ENCODE measurements around the gene SLC1A4. TPM values are rescaled to one million over a fixed set of nuclear protein-coding genes. Genes with fewer than 3 reads are reported as not detected.
"Not testable (repeated sequence)": the region's sequence is repeated elsewhere in the genome, so short reads cannot be mapped to it uniquely, and the experiment has no call there.

SLC1A4 gene
- total RNA-seq, 4 donors from 2014 or later: 7.2 to 14.4 (median 12.2) TPM

- Histone ChIP-seq H3K4me1 (no peaks in the 10 kb centered on the region), H3K9me3 (peaks cover 0 to 5% (median 0%) of the 10 kb centered on the region in 4 donors), H3K4me3 (no peak overlapping the region), H3K36me3 (no peaks in the 10 kb centered on the region), H3K27ac (no peak overlapping the region), H3K27me3 (no peaks in the 10 kb centered on the region)
- no peak for DNase-seq (ENCODE audit: low spot score in 2 of 2)
- 93 to 97% methylated on average over 2 of the region's 2 CpGs for WGBS, 2 donors
- TF ChIP-seq EP300 (IDR thresholded peaks at IDR 0.05) (no peak), CTCF (IDR thresholded peaks at IDR 0.05) (no peak), POLR2A (IDR thresholded peaks at IDR 0.05) (no peak)
Observed at GRCh38 chr2:64955467-64955866, 33.7 kb upstream of the SLC1A4 start.

- TF ChIP-seq EP300 (IDR thresholded peaks at IDR 0.05) (no peak), CTCF (IDR thresholded peaks at IDR 0.05) (no peak), POLR2A (IDR thresholded peaks at IDR 0.05) (no peak)
- no peaks in the 10 kb centered on the region for H3K36me3 ChIP-seq
- H3K4me3 ChIP-seq: no peak overlapping the region
- H3K27me3 ChIP-seq: no peaks in the 10 kb centered on the region
- DNase-seq (ENCODE audit: low spot score in 2 of 2): no peak
- 86 to 91% methylated on average over 9 of the region's 9 CpGs for WGBS, 2 donors
- H3K4me1 ChIP-seq: no peaks in the 10 kb centered on the region
- H3K9me3 ChIP-seq: peaks cover 0 to 5% (median 0%) of the 10 kb centered on the region in 4 donors
- no peak overlapping the region for H3K27ac ChIP-seq
Observed at GRCh38 chr2:64957109-64957903, 31.9 kb upstream of the SLC1A4 start.

DNA sequence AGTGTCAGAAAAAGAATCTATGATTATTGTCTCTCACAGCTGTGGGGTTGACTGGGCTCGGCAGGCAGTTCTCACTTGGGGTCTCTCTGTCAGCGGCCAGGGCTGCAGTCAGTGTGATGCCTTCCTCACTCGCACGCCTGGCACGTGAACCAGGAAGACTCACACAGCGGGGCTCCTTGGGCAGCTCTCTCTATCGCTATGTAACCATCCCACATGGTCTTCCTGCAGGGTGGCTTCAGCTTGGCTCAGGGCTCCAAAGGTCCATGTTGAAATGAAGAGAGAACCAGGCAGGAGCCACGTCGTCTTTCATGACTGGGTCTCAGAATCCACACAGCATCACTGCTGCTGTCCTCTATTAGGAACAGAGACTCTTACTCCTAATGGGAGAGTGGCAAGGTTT lies 30.6 kb upstream of the SLC1A4 start:
- Histone ChIP-seq H3K27me3 (no peaks in the 10 kb centered on the region), H3K27ac (no peak overlapping the region), H3K4me1 (no peaks in the 10 kb centered on the region), H3K4me3 (no peak overlapping the region), H3K9me3 (peaks cover 0 to 5% (median 0%) of the 10 kb centered on the region in 4 donors), H3K36me3 (no peaks in the 10 kb centered on the region)
- DNase-seq (ENCODE audit: low spot score in 2 of 2): no peak
- WGBS, 2 donors: 86 to 88% methylated on average over 9 of the region's 9 CpGs
- TF ChIP-seq CTCF (IDR thresholded peaks at IDR 0.05) (no peak), EP300 (IDR thresholded peaks at IDR 0.05) (no peak), POLR2A (IDR thresholded peaks at IDR 0.05) (no peak)

- Histone ChIP-seq H3K36me3 (no peaks in the 10 kb centered on the region), H3K4me3 (no peak overlapping the region), H3K9me3 (peaks cover 0 to under 1% (median 0%) of the 10 kb centered on the region in 4 donors), H3K4me1 (no peaks in the 10 kb centered on the region), H3K27me3 (no peaks in the 10 kb centered on the region), H3K27ac (no peak overlapping the region)
- no peak for TF ChIP-seq EP300 (IDR thresholded peaks at IDR 0.05)
- no peak for TF ChIP-seq CTCF (IDR thresholded peaks at IDR 0.05)
- TF ChIP-seq POLR2A (IDR thresholded peaks at IDR 0.05): no peak
- no peak for DNase-seq (ENCODE audit: low spot score in 2 of 2)
- whole genome bisulfite sequencing, 2 donors: 52 to 65% methylated on average over 2 of the region's 2 CpGs
Observed at GRCh38 chr2:64960819-64961218, 28.4 kb upstream of the SLC1A4 start.

DNA sequence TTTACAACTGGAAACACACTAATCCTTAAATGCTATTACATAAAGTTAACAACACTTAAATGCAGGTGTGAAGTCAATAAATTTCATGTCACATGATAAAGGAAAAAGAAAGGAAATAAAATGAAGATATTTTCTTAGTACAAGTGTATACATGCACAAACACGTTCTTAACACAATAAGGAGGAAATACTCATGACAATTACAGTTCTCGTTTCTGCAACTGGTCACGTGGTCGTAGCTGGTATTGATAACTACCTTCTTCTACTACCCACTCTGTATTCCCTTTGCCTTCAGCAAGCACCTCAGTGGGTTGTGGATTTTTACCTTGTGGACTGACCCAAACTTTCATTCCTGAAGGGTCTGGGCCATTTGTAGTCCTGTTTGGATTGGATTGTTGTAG lies 26.1 kb upstream of the SLC1A4 start:
- not testable (repeated sequence) for H3K4me1 ChIP-seq; H3K36me3 ChIP-seq; H3K4me3 ChIP-seq; H3K27ac ChIP-seq; H3K9me3 ChIP-seq; H3K27me3 ChIP-seq; DNase-seq (ENCODE audit: low spot score in 2 of 2)
- 80 to 87% methylated on average over 4 of the region's 4 CpGs for WGBS, 2 donors

Data from tibial nerve (tissue), 4 donors.